ENCODE measurements around the gene OSCP1. TPM values are rescaled to one million over a fixed set of nuclear protein-coding genes. Genes with fewer than 3 reads are reported as not detected.
"Not testable (repeated sequence)": the region's sequence is repeated elsewhere in the genome, so short reads cannot be mapped to it uniquely, and the experiment has no call there.

Gene OSCP1
- total RNA-seq, 2 donors from 2014 or later: 2.8 to 3.7 TPM

GRCh38 chr1:36481771-36482723 is 31.8 kb upstream of the OSCP1 start:
- intact Hi-C loops (cut with DNase I): no loop called here
- DNase-seq: no peak
- TF ChIP-seq CTCF (IDR thresholded peaks at IDR 0.05): no peak
- no peaks in the 10 kb centered on the region for H3K27me3 ChIP-seq
- no peaks in the 10 kb centered on the region for H3K4me1 ChIP-seq
- no peak overlapping the region for H3K9ac ChIP-seq (ENCODE audit: low read depth in 2 of 2, low read length in 2 of 2)
- no peaks in the 10 kb centered on the region for H3K9me3 ChIP-seq
- no peak overlapping the region for H3K4me3 ChIP-seq
- no peak overlapping the region for H3K27ac ChIP-seq
- H3K36me3 ChIP-seq: no peaks in the 10 kb centered on the region

DNA sequence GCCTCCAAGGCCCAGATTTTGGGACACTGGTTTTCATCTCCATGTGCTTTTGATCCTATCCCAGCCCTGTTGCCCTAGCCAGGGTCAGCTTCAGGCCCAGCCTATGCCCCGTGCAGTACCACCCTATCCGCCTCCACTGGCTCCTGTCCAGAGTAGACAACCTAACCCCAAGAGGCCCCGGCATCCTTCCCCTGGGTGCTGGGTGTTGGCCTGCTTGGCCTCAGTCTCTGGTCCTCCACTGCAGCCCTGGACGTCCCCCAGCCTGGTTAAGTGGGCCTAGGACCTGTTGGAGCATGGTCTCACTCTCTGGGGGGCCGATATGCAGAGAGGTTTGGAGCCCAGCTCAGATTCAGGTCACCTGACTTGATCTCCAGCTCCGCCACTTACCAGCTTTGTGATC is 30.8 kb upstream of the OSCP1 start:
- Histone ChIP-seq H3K9me3 (no peaks in the 10 kb centered on the region), H3K27me3 (no peaks in the 10 kb centered on the region), H3K4me3 (no peak overlapping the region)

GRCh38 chr1:36480161-36480560 is 29.9 kb upstream of the OSCP1 start:
- no peaks in the 10 kb centered on the region for H3K9me3 ChIP-seq
- no peaks in the 10 kb centered on the region for H3K36me3 ChIP-seq
- H3K9ac ChIP-seq (ENCODE audit: low read depth in 2 of 2, low read length in 2 of 2): no peak overlapping the region
- intact Hi-C loops (cut with DNase I): no loop called here
- H3K27ac ChIP-seq: no peak overlapping the region
- no peak for DNase-seq
- no peak overlapping the region for H3K4me3 ChIP-seq
- no peaks in the 10 kb centered on the region for H3K27me3 ChIP-seq
- H3K4me1 ChIP-seq: no peaks in the 10 kb centered on the region
- no peak for TF ChIP-seq CTCF (IDR thresholded peaks at IDR 0.05)

More for the DNA sequence above, 30.8 kb upstream of the OSCP1 start:
- no peaks in the 10 kb centered on the region for H3K4me1 ChIP-seq
- TF ChIP-seq CTCF (IDR thresholded peaks at IDR 0.05): no peak
- DNase-seq: no peak
- no peak overlapping the region for H3K27ac ChIP-seq
- intact Hi-C loops (cut with DNase I): no loop called here
- H3K36me3 ChIP-seq: no peaks in the 10 kb centered on the region
- H3K9ac ChIP-seq (ENCODE audit: low read depth in 2 of 2, low read length in 2 of 2): no peak overlapping the region

GRCh38 chr1:36479505-36480051 is 29.3 kb upstream of the OSCP1 start:
- Histone ChIP-seq H3K27ac (no peak overlapping the region), H3K4me1 (no peaks in the 10 kb centered on the region), H3K36me3 (no peaks in the 10 kb centered on the region), H3K9me3 (no peaks in the 10 kb centered on the region), H3K27me3 (no peaks in the 10 kb centered on the region), H3K4me3 (no peak overlapping the region), H3K9ac (ENCODE audit: low read depth in 2 of 2, low read length in 2 of 2) (no peak overlapping the region)
- intact Hi-C loops (cut with DNase I): no loop called here
- DNase-seq: no peak
- TF ChIP-seq CTCF (IDR thresholded peaks at IDR 0.05): no peak

- H3K36me3 ChIP-seq; H3K27ac ChIP-seq; DNase-seq; H3K27me3 ChIP-seq; H3K4me3 ChIP-seq; intact Hi-C loops (cut with DNase I); H3K9ac ChIP-seq (ENCODE audit: low read depth in 2 of 2, low read length in 2 of 2); H3K4me1 ChIP-seq; H3K9me3 ChIP-seq: not testable (repeated sequence)
Measured at GRCh38 chr1:36477615-36478014, 27.4 kb upstream of the OSCP1 start.

DNA sequence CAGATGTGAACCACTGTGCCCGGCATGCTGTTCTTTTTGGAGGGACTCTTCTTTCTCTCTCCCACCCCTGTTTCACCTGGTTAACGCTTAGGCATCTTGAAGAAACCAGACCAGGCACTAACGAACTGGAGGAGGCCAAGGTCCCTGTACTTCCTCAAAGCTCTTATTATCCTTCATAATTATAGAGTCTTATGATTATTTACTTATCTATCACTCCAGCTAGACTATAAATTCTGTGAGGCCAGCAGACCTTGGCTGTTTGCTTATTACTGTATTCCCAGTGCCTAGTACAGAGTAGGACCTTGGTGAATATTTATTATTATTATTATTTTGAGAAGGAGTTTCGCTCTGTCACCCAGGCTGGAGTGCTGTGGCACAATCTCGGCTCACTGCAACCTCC is 26.7 kb upstream of the OSCP1 start:
- intact Hi-C loops (cut with DNase I): no loop called here
- Histone ChIP-seq H3K4me3 (no peak overlapping the region), H3K27me3 (no peaks in the 10 kb centered on the region), H3K4me1 (no peaks in the 10 kb centered on the region), H3K9ac (ENCODE audit: low read depth in 2 of 2, low read length in 2 of 2) (no peak overlapping the region), H3K9me3 (no peaks in the 10 kb centered on the region), H3K27ac (no peak overlapping the region), H3K36me3 (no peaks in the 10 kb centered on the region)
- DNase-seq: no peak
- TF ChIP-seq CTCF (IDR thresholded peaks at IDR 0.05): no peak
